ENCODE measurements around the gene SH3BGRL3. TPM values are rescaled to one million over a fixed set of nuclear protein-coding genes. Genes with fewer than 3 reads are reported as not detected.

Gene SH3BGRL3
- total RNA-seq, 1 donor from 2014 or later, result 575 TPM

Other genes with a start within 250 kb of the SH3BGRL3 start
- gene SLC30A2, start 234.0 kb upstream of the SH3BGRL3 start, total RNA-seq, result not detected in 2 replicates
- gene TRIM63, start 212.5 kb upstream of the SH3BGRL3 start, total RNA-seq, result not detected in 2 replicates
- 15.5 and 18.9 TPM in 2 replicates for gene PDIK1L, start 168.3 kb upstream of the SH3BGRL3 start, total RNA-seq
- 0.12 TPM in 1 of 2 replicates, not detected in the other for gene FAM110D, start 121.0 kb upstream of the SH3BGRL3 start, total RNA-seq
- gene C1orf232, start 111.1 kb upstream of the SH3BGRL3 start, total RNA-seq, result not detected in 2 replicates
- 81.3 and 83.0 TPM in 2 replicates for gene ZNF593, start 110.2 kb upstream of the SH3BGRL3 start, total RNA-seq
- gene ZNF593OS, start 108.3 kb upstream of the SH3BGRL3 start, total RNA-seq, result not detected in 2 replicates
- 4.2 and 4.7 TPM in 2 replicates for gene CNKSR1, start 102.6 kb upstream of the SH3BGRL3 start, total RNA-seq
- not detected in 2 replicates for gene CATSPER4, start 89.5 kb upstream of the SH3BGRL3 start, total RNA-seq
- gene CEP85, start 45.9 kb upstream of the SH3BGRL3 start, total RNA-seq, result 37.0 and 37.1 TPM in 2 replicates
- gene UBXN11, start 26.6 kb downstream of the SH3BGRL3 start, total RNA-seq, result 14.8 and 22.1 TPM in 2 replicates
- gene CD52, start 37.9 kb downstream of the SH3BGRL3 start, total RNA-seq, result 394 and 411 TPM in 2 replicates
- gene CRYBG2, start 74.0 kb downstream of the SH3BGRL3 start, total RNA-seq, result 0.83 and 1.9 TPM in 2 replicates
- not detected in 2 replicates for gene ZNF683, start 92.7 kb downstream of the SH3BGRL3 start, total RNA-seq
- not detected in 2 replicates for gene LIN28A, start 130.7 kb downstream of the SH3BGRL3 start, total RNA-seq
- gene DHDDS, start 152.2 kb downstream of the SH3BGRL3 start, total RNA-seq, result 58.4 and 60.9 TPM in 2 replicates
- gene HMGN2, start 192.4 kb downstream of the SH3BGRL3 start, total RNA-seq, result 492 and 496 TPM in 2 replicates
- gene RPS6KA1, start 249.7 kb downstream of the SH3BGRL3 start, total RNA-seq, result 324 and 331 TPM in 2 replicates

Data from activated T-helper 1 cell treated with anti-CD3 and anti-CD28 coated beads, Interleukin-12 subunit alpha, Interleukin-12 subunit beta, Interleukin-2, Interleukin-4 antibody, amounts not matched to agents 30 ng/mL and 10 ng/mL and 1 ng/mL, durations not matched to agents 14 hours and 24 hours and 36 hours (primary cell).